Stimulated activated CD8-positive, alpha-beta memory T cell treated with anti-CD3 and anti-CD28 coated beads, Interleukin-12 subunit alpha, Interleukin-12 subunit beta, amount 100 ng/mL, for 24 hours (primary cell): ENCODE results near the gene PHC1.
"Not testable (repeated sequence)": the region's sequence is repeated elsewhere in the genome, so short reads cannot be mapped to it uniquely, and the experiment has no call there.

ENCODE experiments used
- DNase-seq: peaks from one replicate; pipeline ENCODE4 v3.0.0-alpha.2; 2020; ENCODE audit errors: extremely low read depth

Gene PHC1

DNA sequence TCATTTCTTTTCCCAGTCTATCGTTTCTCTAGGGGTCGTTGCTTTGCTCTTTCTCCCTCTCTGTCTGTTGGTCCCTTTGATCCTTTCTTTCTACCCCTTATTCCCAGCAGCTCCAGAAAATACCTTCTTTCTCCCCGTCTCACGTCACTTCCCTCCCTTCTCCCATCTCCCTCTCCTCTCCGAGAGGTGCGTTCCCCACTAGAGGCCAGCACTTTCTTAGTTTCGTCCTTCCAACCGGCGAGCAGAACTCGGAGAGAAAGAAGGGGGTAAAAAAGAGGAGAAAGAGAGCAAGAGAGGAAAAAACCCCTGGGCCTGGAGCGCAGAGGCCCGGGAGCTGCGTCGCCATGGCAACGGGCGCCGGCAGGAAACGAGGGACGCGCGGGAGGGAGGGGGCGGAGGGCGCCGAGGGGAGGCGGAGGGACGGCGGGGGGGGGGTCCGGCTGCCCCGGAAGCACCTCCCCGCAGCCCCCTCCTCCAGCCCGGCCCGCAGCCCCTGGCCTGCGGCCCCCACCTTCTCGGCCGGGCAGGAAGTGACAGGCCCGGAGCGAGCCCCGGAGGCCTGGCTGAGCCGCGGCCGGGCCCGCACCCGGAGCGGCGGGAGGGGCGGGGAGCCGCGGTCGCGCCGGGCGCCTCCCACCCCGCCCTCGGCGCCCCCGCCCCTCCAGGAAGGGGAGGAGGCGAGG lies at the start of gene PHC1:
Gene PHC1, plus strand, starts transcription at position 477 of the 683 bp plus-strand sequence. CDS start 3,169 bp downstream, outside the sequence.
- DNase-seq: peak; percentile 50

DNA sequence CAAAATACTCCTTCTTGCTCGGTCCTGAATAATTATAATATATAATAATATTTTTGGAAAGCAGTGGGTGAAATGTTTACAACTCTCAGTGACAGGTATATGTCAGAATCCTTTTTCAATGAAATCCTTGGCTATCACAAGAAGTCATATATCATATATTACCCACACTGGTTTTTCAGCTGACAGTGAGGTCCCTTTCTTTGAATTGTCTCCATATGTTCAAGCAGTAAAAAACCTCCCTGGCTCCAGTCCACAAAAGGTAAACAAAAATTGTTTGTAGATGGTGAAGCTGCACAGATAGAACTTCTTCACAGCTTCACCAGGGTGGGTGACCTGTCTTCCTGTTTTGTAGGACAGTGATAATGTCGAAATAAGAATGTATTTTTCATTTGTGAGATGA lies 47.9 kb upstream of the PHC1 start:
- DNase-seq: no peak

DNA sequence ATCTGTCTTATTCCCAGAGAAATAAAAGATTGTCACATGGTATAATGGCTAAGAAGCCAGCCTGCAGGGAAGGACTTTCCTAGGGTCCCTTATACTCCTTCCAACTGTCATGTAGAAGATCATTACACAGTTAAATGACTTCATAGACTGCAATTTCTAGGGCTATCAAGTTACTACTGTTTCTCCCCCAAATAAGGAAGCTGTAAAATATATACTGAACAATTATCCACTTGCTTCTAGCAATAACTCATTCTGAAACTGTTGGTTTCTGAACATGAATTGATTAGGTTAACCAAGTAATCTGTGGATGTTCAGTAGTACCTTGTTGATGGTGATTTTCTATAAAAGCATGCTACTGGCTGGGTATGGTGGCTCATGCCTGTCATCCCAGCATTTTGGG lies 47.3 kb upstream of the PHC1 start:
- no peak for DNase-seq

DNA sequence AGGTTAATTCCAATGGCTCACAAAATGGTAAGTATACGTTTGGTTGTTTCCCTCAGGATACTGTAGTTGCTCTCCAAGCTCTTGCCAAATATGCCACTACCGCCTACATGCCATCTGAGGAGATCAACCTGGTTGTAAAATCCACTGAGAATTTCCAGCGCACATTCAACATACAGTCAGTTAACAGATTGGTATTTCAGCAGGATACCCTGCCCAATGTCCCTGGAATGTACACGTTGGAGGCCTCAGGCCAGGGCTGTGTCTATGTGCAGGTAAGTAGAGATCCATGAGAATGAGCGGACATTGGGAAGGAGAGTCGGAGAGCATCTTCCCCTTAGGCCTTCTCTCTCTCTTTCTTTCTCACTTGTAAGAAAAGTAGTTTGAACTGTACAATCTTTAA lies 46.5 kb upstream of the PHC1 start:
- DNase-seq: no peak

DNA sequence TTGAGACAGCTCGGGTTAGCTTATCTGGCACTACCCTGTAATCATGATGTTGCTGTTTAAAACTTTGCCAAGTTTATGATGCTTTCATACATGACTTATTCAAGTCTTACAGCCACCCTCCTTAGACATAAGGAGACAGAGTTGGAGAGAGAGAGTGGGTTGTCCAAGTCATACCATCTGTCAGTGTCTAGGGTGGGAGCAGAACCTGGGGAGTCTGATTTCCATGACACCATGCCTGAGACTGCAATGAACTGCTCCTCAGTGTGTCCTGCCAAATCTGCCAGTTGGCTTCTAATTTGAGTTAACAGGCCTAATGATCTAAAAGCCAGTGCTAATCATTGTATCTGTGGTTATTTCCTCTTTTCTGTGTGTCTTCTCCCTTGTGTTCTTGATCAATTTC lies 43.7 kb upstream of the PHC1 start:
- DNase-seq: no peak

DNA sequence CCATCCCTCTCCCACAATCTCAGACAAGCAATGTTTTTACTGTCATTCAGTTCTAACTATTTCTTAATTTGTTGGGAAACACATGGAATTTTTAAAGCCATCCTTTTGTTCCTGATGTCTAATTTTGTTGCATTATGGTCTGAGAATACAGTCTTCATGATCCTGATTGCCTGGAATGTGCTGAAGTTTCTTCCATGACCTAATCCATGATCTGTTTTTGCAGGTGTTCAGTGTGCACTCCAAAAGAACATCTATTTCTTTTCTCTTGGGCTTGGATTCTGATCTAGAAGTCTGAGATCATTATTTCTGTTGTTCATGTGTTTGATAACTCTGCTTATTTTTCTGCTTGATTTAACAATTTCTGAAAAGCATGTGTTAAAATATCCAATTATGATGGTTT lies 43.2 kb upstream of the PHC1 start:
- no peak for DNase-seq

DNA sequence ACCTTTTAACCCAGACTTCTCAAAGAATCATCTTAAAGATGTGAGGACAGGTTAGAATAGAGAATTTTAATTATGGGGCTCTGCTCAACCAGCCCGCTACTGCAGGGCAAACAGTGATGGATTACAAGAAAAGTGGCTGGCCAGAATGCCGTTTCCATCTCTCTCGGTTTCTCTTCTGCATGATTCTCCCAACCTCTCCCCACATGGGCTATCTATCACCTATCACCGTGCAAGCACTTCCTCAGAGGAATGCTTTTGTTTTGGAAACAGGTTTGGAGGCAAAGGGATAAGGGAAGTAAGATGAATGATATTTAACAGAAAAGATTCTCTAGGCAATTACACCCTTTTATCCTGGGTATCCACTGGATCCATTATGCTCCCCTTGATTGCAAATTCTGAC lies 37.4 kb upstream of the PHC1 start:
- no peak for DNase-seq

DNA sequence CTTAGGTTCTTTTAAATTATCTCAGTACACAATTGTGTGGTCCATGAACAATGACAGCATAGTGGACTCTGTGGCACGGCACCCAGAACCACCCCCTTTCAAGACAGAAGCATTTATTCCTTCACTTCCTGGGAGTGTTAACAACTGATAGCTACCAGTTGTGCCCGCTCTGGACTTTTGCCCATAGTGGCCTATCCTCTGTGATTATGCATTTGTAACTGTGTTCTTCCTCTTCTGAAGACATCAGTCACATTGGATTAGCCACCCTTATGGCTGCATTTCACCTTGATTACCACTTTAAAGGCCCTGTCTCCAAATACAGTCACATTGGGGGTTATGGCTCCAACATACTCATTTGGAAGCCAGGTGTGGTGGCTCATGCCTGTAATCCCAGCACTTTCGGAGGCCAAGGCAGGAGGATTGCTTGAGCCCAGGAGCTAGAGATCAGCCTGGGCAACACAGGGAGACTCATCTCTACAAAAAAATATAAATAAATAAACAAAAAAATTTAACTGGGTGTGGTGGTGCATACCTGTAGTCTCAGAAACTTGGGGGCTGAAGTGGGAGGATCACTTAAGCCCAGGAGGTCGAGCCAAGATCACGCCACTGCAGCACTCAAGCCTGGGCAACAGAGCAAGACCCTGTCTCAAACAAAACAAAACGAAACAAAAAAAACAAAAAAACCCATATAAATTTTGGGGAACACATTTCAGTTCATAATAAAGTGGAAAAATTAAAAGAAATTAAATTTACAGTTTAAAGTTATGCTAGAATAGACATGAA lies 27.6 kb upstream of the PHC1 start:
- no peak for DNase-seq

DNA sequence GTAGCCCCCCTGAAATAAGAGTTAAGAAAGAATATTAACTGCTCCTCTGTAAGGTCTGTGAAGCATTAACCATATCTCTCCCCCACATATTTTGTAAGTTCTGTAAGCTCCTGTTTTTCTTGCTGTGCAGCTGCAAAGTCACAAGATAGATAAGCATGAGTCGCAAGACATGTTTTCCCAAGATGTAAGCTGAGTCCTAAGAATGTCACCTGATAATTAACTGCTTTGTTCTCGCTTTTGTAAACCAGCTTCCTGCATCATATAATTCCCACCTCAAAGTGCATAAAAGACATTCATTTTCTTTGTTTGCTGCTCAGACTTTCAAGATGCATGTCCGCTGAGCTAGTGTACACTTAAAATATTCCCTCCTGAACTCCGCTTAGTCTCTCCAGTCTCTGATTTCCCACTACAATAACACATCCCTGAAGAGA lies 27.0 kb upstream of the PHC1 start:
- DNase-seq: no peak

DNA sequence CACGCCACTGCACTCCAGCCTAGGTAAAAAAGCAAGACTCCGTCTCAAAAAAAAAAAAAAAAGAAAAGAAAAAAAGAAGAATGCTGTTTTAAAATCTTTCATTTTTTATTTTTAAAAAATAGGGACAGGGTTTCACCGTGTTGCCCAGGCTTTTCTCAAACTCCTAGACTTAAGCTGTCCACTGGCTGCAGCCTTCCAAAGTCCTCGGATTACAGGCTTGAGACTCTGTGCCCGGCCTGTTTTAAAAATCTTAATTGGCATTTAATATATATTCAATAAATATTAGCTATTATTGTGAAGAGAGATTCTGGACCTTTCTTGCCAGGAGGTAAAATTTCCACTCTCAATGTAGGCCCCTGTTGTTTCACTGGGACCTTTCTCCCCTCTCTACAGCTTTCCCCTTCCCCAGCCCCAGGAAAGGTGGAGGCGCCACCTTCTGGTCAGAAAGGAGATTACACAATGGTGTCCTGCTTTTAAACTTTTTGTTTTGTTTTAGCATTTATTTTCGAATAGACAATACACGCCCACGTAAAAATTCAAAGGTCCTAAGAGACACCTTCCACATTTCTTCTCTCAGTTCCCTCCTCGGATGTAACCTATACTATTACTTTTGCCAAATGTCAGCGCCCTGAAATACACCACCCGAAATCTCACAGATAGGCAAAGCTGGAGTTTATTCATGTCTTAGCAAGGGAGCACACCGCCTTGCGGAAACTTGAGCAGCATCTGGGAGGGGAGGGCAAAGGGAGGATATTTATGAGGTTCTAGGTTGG lies 23.8 kb upstream of the PHC1 start:
- DNase-seq: no peak

DNA sequence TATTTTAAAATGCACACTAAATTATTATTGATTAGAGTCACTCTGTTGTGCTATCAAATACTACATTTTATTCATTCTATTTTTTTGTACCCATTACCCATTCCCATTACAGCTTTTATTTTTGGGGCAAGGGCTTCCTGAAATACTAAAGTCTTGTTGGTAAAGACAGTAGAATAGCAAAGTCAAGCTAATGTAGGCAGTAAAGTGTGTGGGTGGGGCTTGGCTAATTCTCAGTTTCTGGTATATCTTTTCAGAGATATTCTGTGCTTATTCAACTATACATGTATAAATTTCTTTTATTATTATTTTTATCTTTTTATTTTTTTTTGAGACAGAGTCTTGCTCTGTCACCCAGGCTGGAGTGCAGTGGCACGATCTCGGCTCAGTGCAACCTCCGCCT lies 22.3 kb upstream of the PHC1 start:
- no peak for DNase-seq

DNA sequence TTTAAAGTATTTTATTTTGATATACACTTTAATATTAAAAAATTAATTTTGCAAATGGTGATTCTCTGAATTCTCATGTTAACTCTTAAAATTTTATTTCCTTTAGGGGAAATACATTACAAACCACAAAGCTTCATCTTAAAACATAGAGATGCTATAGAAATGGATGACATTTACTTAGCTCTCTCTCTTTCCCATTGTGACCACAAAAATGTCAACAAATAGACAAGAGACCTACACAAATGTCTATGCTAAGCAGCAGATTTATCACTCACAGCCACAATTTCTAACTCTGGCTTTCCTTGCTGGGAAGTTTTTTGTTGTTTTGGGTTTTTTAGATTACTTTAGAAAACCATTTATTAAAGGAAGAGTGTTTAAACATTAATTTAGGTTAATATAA lies 19.9 kb upstream of the PHC1 start:
- DNase-seq: no peak

DNA sequence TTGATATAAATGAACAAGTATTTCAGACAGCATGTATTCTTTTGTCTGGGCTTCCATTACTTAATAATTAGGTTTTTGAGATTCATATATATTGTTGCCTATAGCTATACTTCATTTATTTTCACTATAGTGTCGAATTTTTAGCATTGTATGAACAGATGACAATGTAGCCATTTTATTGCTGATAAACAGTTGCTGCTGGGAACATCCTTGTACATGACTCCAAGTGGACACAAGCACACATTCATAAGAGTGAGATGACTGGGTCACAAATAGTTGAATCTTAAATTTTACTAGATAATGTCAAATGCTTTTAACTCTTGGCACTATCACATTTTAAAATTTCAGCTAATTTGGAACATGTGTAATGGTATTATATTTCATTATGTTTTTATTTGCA lies 19.3 kb upstream of the PHC1 start:
- DNase-seq: no peak

DNA sequence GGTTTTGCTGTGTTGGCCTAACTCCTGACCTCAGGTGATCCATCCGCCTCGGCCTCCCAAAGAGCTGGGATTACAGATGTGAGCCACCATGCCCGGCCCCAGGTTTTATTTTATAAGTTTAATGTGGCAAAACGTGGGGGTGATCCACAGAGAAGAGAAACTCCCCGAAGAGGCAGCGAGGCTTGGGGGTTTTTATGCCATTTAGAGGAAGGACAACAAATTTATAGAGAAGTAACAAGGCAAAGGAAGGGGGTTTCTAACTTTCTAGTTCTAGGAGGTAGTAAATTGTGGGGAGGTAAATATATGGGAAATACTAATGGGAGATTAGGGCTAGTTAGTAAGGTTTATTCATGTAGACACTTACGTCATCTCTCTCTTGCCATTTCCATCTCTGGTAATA lies 17.2 kb upstream of the PHC1 start:
- no peak for DNase-seq

DNA sequence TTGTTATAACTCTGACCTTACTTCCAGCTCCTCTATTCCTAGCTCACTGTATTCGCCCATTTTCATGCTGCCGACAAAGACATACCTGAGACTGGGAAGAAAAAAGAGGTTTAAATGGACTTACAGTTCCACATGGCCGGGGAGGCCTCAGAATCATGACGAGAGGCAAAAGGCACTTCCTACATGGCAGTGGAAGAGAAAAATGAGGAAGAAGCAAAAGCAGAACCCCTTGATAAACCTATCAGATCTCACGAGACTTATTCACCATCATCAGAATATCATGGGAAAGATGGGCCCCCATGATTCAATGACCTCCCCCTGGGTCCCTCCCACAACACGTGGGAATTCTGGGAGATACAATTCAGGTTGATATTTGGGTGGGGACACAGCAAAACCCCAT lies 14.5 kb upstream of the PHC1 start:
- no peak for DNase-seq

DNA sequence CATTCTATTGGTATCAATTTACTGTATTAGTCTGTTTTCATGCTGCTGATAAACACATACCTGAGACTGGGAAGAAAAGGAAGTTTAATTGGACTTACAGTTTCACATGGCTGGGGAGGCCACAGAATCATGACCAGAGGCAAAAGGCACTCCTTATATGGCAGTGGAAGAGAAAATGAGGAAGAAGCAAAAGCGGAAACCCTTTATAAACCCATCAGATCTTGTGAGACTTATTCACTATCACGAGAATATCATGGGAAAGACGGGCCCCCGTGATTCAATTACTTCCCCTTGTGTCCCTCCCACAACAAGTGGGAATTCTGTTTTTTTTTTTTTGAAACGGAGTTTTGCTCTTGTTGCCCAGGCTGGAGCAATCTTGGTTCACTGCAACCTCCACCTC lies 11.6 kb upstream of the PHC1 start:
- DNase-seq: not testable (repeated sequence)

DNA sequence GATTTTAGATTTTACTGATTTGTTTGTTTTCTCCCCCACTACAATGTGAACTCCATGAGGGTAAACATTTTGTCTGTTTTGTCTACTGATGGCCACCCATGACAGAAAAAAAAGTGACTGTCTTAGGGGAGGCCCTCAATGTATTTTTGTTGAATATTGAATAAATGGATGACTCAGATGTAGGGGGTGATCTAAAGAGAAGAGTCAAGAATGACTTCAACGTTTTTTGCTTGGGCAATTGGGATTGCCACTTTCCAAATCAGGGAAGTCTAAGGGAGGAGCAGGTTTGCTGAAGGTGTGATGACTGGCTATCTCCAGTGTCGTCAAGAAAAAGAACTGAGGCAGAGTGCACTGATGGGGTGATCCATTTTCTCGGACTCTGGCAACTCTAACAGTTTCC lies 10.7 kb upstream of the PHC1 start:
- DNase-seq: no peak

DNA sequence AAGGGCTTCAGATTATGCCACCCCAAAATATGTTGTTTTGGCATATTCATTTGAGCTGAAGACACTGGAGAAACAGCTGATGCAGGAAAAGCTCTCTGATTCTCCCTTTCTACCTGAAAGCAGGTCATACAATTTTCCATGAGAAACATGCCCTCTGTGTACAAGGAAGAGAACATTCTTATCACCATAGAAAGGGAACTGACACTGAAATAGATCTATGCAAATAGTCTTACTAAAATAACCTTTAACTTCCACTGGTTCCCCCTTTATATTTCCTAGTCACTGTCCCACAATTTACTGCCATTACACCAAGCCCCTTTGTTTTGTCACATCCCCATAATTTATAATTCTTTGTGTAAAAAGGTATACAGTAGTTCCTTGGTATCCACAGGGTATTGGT lies 9.6 kb upstream of the PHC1 start:
- no peak for DNase-seq

DNA sequence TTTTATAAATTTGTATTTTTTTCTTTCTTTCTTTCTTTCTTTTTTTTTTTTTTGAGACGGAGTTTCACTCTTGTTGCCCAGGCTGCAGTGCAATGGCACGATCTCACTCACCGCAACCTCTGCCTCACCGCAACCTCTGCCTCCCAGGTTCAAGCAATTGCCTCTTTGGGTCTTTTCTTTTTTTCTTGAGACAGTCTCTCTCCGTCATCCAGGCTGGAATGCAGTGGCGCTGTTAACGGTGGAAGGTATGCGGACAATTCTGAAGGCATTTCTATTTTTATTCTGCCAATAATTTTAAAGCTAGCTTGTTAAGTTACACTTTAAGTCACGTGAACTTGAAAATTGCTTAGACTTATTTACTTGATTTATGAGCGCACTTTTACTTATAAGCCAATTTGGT lies 8.8 kb upstream of the PHC1 start:
- DNase-seq: no peak

DNA sequence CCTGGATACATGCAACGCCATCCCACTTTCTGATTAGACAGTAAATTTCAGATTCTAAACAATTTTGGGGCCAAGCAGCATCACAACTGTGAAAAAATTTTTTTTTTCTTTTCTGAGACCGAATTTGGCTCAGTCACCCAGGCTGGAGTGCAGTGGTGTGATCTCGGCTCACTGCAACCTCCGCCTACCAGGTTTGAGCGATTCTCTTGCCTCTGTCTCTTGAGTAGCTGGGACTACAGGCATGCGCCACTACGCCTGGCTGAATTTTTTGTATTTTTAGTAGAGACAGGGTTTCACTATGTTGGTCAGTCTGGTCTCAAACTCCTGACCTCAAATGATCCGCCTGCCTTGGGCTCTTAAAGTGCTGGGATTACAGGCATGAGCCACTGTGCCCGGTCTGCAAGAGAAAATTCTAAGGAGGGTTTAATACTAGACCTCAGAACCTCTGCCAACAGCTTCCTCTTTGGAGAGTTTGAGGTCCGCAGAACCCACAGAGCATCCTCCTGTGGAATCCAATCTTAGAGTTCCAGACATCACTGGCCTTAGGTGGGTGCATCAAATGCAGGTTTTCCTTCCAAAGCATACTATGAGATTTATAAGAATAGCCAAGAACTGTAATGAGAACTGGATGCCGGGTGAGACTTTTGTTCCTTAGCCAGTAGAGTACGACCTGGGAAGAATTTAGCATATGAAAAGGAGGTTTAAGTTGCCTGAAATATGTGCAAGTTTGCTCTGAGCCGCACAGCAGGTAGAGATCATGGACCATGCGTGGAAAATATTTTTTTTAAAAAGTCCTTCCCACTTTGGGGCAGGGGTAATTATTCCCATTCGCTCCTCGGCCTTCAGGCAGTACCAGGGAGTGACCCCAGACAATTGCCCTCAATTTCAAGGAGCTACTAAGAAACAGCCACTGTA lies 7.8 kb upstream of the PHC1 start:
- no peak for DNase-seq

DNA sequence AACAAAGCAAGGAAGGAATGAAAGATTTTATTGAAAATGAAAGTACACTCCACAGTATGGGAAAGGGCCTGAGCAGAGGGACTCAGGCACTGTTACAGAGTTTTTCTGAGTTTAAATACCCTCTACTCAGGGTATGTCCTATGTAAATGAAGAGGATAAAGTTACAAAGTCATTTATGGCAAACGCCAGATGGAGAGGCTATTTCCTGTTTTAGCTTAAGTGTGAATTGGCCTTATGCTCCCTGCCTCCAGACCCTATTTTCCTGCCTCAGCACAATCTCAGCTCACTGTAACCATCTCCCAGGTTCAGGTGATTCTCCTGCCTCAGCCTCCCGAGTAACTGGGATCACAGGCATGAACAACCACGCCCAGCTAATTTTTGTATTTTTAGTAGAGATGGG lies 6.8 kb upstream of the PHC1 start:
- no peak for DNase-seq

DNA sequence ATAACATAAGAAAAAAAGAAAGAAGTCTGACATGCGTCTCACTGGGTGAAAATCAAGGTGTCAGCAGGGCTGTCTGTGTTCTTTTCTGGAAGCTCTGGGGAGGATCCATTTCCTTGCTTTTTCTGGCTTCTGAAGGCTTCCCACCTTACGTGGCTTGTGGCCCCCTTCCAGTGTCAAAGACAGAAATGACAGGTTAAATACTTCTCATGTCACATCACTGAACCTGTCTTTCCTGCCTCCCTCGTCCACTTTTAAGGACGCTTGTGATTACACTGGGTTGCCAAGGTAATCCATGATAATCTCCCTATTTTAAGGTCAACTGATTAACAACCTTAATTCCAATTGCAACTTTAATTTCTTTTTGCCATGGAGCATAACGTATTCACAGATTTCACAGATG lies 4.6 kb upstream of the PHC1 start:
- no peak for DNase-seq
